Renal pelvis (tissue), 12 donors: ENCODE results near the gene DEFB113. TPM values are rescaled to one million over a fixed set of nuclear protein-coding genes. Genes with fewer than 3 reads are reported as not detected.
"Not testable (repeated sequence)": the region's sequence is repeated elsewhere in the genome, so short reads cannot be mapped to it uniquely, and the experiment has no call there.

Experiments used
- DNase-seq: peaks from one replicate; pipeline ENCODE4 v3.0.0-alpha.2; 2013
- long read RNA-seq, 16 experiments: transcript quantifications; one replicate each; lab custom pipeline, GENCODE V29; 2026
- polyA plus RNA-seq, 3 donors: library from polyadenylated mRNA; unstranded; fragments of 120-200 nt; gene quantifications; one replicate each; pipeline ENCODE4 v1.2.1, GENCODE V29; 2013; ENCODE audit not compliant: insufficient read length in 3 of 3

DEFB113 gene, protein sequence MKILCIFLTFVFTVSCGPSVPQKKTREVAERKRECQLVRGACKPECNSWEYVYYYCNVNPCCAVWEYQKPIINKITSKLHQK
- not detected for polyA plus RNA-seq
- long read RNA-seq, donor 1, result 0 reads
- long read RNA-seq, donor 2, result 0 reads
- long read RNA-seq, donor 3, result 0 reads
- long read RNA-seq, donor 4, result 0 reads
- long read RNA-seq, donor 5, result 0 reads
- long read RNA-seq, donor 6, result 0 reads
- long read RNA-seq, donor 7, result 0 reads
- long read RNA-seq, donor 8, result 0 reads
- long read RNA-seq, donor 9, result 0 reads
- long read RNA-seq, donor 10, result 0 reads
- long read RNA-seq, donor 11, result 0 reads
- long read RNA-seq, donor 12, result 0 reads
- long read RNA-seq, donor 13, result 0 reads
- long read RNA-seq, donor 14, result 0 reads
- long read RNA-seq, donor 15, result 0 reads
- long read RNA-seq, donor 16, result 0 reads

DNA sequence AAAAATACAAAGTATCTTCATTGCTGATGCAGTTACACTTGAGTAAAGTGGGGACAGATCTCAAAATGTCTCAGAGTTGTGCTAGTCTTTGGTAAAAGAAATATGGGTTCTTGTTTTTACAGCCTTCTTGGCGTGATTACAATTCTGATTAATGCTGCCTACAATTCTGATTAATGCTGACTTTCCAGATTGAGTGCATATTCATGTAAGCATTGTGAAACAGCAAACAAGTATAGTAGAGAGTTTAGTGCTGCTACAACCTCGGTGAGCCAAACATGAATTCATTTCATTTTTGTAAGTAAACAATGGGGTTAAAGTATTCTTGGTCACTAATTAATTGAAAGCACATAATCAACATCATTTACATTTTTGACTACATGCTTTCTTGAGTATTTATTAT is at the start of gene DEFB113:
DEFB113 (minus strand) TSS at position 21 of the 400 bp plus-strand sequence; CDS start at position 21, 0 bp downstream.
- DNase-seq, result no peak

DNA sequence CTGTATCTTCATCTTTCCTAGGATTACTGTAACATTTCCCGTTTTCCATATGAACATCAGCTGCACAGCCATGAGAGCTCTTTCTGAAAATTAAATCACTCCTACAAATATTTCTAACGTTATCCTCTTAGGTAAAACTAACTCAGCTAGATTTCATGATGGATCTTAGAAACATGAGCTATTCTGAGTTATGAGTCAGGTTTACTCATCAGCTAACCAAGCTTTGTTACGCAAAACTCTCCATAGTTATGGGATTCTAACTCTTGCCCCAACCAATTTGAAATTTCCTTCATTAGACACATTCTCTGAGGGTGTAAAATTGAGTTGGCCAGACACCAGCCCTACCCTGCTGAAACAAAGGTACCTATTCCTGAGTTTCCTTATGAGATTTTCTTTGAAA is 38.4 kb upstream of the DEFB113 start:
- DNase-seq, result no peak

DNA sequence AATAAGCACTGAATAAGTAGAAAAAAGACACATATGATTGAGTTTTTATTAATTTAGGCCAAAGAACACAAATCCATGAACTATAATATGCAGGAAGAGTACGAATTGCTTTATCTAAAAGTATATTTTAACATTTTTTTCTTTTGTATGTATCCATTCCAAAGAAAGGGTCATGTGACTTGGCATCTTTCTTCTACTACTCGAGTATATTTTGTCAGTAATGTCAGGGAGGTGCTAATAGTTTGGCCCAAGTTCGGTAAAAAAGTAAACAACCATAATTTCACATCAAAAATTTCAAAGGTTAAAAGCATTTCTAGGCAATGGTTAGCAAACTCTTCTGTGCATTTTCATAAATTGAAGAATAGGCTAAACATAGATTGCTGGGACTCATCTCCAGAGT is 33.7 kb upstream of the DEFB113 start:
- no peak for DNase-seq

DNA sequence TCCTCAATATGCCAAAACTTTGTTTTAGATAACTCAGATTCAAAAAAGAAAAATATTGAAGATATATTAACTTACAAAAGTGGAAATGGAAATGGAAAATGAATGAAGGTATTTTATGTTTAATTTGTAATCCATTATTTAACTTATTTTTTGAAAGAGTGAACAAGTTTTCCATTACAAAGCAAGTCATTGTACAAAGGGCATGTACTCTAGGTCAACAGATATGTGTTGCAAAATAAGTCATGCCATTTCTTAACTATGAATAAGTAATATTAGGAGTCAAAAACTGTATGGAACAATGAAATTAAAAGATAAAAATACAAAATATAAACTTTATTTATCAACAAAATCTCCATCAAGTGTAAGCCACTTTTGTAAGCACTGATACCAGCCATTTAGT is 25.9 kb upstream of the DEFB113 start:
- no peak for DNase-seq

DNA sequence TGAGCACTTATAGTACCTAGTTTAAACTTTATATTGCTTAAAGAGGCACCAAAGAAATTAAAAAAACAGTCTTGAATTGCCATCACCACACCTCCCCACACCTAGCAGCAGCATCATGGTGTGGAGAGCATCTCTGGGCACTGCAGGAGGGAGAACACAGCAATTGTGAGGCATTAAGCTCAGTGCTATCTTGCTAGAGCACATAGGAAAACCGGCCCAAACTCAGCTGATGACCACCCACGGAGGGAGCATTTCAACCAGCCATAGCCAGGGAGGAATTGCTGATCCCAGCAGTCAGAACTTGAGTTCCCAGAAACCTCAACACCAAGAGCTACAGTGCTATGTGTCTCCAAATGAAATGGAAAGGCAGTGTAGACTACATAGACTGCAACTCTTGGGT is 19.5 kb upstream of the DEFB113 start:
- DNase-seq, result no peak

DNA sequence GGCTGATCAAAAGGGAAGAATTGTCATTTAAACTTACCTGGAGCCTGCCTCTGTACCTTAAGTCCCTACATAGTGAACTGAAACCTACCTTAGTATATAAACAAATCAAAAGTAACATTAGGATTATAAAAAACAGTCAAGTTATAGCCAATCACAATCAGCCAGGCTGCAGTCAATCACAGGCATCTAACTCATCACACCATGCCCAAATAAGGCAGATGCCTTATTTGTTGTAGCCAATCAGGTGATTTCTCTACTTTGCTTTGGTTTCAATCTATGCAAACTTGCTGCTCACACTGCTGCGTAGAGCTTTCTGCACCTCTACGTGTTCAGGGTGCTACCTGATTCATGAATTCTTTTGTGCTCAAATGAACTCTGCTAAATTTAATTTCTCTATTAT is 18.3 kb upstream of the DEFB113 start:
- DNase-seq, result no peak

DNA sequence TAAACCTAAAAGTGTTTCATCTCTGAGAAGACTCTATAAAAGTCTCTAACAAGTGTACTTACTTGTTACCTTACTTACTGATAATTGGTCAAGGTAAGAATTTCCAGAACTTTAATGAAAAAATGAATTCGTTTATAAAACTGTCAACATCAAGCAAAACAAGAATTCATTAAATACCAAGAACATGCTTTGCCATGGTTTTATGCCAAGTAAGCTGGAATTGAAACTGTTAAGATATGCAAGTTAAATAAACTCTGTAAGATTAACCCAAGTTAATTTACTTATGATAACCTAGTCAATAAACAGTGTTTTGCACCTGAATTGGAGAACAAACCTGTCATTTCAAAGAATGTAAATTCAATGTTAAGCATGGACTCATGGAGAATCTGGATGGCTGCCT is 17.1 kb upstream of the DEFB113 start:
- DNase-seq, result no peak

DNA sequence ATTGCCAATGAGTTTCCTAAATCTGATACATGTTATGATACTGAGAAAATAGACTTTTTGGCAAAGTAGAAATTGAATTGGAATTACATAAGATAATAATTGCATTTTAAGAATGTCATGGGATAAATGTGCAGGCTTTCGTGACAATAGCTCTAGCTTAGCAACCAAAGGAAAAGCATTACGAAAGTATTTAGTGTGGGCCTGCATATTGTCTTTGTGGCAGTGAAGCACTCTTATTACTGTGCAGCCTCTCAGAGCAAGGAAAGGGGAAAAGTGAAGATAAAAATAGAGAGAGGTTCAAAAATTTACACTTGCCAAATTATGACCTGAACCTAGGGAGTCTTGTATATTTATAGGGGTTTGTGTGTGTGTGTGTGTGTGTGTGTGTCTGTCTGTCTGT is 12.6 kb upstream of the DEFB113 start:
- DNase-seq, result no peak

DNA sequence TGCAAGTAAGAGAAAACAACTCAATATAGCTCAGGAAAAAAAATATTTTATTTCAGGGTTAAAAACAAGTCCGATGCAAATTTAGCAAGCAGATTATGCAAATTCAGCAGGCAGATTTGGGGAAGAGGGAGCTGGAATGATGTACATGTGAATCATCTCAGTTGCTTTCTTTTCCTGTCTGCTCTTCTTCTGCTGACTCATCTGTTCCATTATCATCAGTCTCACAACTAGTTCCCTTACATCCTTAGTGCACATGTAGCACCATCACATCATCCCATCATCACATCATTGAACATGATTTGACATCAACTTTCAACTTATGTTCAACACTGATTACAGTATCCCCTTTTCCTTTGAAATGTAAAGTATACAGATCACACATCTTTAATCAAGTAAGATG is 11.5 kb upstream of the DEFB113 start:
- DNase-seq, result no peak

DNA sequence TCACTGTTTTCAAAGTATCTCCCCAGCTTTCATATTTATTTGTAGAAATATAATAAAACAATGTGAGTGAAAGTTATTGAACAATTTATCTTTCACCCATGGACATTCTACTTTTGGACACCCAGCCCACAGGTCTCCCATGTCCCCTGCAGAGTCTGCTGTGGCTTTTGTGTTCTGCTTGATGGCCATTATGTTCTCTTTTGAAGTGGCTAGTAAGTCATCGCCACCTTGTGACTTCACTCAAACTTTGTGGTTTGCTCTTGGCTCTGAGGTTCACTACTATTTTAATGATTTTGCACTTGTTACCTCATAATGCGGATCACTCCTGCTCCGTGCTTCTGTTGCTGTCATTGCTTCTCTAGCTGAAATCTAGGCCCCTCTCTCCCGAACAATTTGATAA is 10.2 kb upstream of the DEFB113 start:
- no peak for DNase-seq

DNA sequence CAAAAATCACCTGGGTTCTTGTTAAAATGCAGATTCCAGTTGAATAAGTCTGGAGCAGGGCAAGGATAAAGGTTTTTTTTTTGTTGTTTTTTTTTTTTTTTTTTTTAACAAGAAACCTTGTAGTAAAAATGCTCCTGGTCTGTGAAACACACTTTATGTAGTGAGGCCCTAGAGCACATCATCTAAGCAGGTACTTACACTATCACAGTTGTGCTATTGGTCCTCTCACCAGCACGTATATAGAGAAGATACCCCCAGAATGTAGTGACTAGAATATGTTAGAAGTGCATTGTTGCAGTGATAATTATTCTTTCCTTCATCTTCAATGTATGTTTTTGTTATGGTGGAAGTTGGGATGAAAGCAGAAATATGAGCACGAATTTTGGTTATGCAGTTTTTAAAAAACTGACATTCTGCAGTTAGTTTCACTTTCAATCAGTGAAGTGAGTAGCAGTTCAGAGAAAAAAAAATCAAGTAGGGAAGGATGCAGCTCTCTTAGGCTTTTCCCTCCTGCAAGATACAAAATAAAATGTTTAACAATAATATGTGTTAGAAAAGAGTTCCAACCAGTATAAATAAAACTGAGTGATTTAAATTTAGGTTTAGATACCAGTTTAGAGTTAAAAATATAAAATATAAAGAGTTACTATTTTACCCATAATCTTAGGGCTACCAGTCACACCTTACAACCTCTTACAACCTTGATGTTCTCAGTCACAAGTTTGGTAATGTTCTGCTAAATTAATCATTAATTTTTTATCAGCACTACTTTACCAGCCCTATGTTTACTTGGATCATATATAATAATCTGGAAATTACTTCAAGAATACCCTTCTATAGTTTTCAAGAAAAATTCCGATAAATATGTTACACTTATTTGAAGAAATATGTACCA is 9.2 kb upstream of the DEFB113 start:
- no peak for DNase-seq

DNA sequence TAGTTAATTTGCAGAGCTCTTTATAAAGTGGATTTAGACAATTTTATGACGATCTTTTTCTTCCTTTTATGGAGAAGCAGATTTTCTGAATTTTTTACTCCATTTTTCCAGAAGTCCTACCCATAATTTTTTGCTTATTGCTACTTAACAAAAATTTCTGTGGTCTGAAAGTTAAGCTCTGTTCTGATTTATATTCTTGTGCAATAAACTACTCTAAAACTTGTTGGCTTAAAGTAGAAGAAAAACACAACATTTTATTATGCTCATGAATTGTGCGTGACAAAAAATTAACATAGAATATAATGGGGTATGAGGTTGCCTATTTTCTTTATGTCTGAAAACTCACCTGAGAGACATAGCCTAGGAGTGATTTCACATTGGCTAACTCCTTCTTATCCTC is 2.6 kb downstream of the DEFB113 start:
- no peak for DNase-seq

DNA sequence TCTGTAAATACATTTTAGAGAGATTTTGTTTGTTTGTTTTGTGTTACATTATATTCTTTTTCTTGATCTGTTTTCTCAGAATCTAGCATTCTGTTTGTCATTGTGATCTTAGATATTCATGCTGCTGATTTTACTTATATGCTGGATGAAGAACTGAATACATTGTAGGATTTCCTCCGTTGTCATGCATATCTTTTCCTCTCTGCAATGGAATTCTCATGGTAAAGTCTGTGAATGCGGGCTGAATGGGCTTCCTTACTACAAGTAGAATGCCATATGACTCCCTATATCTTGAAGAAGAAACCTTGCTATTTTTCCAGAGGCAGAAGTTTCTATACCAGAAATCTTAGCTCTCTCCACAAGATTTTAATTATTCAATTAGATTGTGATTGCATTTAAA is 3.1 kb downstream of the DEFB113 start:
- DNase-seq, result no peak

DNA sequence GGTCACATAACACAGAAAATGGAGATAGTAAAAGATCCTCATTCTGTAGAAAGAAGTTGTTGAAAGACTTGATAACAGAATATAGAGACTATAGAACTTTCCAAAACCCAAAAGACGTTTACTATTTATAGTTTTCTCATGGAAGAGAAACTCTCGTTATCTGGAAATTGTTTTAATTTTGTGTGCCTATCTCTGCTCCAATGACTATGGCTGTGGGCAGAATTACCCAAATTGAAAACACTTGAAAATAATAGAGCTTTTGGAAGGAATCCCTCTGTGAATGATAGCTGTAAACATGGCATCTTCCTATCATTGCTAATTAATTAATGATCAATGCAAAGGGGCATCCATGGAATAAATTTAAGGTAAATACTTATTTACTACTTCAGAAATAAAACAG is 5.4 kb downstream of the DEFB113 start, which contains the start of gene DEFB114:
DEFB114 (minus strand) TSS at position 101 of the 400 bp plus-strand sequence; CDS start at position 42, 59 bp downstream.
- DNase-seq, result no peak

DNA sequence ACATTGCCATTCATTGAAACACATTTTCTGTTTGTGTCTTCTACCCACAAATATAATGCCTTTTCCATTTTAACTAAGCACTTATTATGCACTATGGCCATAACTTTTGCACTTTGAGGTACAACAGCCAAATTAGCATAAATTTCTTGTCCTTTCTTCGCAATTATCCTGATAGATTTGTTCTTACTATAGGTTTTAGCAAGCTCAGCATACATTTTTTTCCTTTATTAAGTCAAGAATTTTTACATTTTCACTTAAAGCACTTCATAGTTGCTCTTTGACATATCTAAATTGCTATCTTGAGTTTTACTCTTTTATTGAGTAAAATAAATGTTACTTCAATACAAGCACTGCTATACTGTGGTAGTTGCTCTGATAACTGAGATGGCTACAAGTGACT is 11.2 kb downstream of the DEFB113 start:
- no peak for DNase-seq

DNA sequence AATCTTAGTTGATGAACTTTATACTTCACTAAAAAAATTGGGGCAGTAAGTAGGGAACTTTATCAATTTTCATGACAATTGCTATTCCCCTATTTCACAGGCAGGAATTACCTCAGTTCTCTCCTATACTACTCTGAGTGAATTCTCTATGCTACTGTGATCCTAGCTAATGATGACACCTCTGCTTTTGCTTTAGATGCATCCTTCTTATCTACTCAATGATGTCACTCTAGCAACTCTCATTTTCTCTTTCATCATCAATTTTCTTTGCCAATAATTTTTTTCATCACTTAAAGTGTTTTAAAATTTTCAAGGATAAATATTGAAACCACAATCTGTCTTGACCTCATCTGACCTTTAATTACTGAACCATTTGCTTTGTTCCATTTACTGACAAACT is 13.6 kb downstream of the DEFB113 start:
- DNase-seq, result no peak

DNA sequence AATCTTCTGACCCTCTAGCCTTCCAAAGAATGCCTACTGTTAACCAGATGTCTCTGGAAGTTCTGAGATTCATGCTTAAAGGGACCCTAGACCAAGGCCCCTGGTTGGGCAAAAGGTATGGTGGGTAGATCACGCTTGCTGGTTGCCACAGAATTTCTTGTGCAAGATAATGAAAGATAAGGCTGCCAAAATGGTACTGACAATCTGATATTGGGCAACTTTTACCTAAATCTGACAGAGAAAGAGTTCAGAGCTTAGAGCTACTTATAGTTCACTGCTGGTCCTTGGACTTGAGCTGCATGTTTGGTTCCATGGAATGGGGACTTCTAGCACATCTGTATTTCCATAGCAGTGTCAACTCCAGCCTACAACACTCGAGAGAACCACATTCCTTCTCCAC is 17.5 kb downstream of the DEFB113 start:
- no peak for DNase-seq

DNA sequence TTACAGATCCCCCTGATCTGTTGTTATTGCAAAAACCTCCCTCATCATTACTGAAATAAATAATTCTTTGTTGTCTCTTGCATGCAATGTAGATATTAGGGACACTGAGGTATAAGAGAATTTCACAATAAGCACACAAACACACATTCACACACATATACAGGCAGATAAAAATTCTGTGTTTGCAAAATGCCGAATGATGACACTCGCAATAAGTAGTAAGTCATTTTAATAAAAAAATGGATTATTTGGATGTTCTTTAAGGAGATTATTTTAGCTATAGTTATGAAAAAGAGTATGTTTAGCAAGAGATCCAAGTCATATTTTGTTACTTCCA is 19.0 kb downstream of the DEFB113 start:
- no peak for DNase-seq

DNA sequence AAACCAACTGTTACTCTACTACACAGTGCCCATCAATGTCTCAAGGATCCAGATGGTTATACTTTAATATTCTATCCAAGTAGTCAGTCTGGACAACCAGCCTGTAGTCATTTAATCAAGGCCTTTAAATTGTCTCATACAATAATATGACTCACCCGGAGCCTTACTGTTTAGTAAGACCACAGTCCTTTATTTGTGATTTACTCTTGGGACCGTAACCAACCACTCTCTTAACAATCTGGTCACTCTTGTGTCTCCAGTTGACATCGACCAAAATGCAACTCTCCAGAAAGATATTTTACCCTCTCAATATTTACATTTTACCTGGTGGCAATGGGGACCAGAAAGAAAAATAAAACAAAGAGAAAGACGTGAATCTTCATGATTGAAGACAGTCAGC is 20.4 kb downstream of the DEFB113 start:
- no peak for DNase-seq

DNA sequence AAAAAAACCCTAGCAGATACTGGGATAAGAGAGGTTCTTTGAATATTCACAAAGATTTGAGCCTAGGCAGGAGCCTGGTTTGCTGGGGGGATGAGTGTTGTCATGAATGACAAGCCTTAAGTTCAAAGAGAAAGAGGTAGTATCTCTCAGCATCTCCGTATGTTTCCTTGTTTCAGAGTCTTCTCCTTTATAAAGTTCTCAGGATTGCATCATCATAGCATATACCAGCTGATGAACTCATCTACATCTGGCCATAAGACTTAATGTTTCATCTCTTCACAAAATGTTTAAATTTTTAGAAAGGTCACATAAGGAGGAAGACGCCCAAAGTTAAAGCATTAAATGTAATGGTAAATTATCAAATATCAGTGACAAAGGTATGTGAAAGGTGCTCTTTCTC is 22.6 kb downstream of the DEFB113 start:
- no peak for DNase-seq

DNA sequence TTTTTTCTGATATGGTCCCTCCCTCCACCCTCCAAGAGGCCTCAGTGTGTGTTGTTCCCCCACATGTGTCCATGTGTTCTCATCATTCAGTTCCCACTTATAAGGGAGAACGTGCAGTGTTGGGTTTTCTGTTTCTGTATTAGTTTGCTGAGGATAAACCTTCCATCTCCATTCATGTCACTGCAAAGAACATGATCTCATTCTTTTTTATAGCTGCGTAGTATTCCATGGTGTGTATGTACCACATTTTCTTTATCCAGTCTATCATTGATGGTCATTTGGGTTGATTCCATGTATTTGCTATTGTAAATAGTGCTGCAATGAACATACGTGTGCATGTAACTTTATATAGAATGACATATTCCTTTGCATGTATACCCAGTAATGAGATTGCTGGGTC is 25.4 kb downstream of the DEFB113 start:
- DNase-seq, result not testable (repeated sequence)

DNA sequence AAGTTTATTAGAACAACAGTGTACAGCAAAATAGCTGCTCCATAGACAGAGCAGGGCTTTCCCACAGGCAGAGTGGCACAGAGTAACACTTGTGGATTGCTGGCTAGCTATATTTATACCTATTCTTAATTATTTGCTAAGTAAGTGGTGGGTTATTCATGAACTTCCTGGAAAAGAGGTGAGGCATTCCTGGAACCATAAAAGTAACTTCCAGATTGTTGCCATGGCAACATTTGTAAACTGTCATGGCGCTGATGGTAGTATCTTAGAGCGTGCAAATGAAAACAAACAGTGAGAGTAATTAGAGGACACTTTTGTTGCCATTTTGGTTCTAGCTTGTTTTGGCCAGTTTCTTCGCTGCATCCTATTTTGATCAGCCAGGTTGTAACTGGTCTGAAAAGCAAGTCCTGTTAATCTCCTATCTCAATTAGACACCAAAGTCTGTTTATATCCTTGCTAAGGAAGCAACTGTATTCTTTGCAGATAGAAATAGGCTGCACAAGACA is 29.4 kb downstream of the DEFB113 start:
- DNase-seq, result no peak

DNA sequence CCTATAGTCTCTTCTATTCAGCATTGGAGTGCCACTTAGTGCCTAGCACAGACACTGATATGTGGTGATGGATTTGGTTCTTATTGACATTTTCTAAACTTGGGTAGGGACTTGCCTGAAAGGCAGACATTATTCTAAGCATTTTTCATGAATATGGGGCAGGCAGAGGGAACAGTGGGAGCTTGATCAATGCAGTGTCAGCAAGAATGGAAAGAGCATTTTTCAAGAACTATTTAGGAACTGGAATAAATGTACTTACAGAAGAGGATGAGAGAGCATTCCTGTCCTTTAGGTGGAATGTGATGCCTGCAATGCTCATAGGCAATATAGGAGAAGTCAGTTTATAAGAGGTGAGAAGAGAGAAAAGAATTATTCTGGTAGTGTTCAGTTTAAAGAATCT is 31.6 kb downstream of the DEFB113 start:
- no peak for DNase-seq
